Astrocyte (in vitro differentiated cells and primary cell): ENCODE results near the gene CARS2.

Experiments used
- CTCF ChIP-seq: IDR thresholded peaks from 2 replicates; pipeline ENCODE4 v1.5.1; 2011; ENCODE audit warnings: low read depth, mild to moderate bottlenecking, inconsistent platforms, low read length, moderate library complexity; ENCODE audit not compliant: insufficient read depth
- EZH2 ChIP-seq: IDR thresholded peaks from 2 replicates; pipeline ENCODE4 v1.6.1; 2012; ENCODE audit warnings: mild to moderate bottlenecking, low read length, inconsistent platforms; ENCODE audit not compliant: insufficient read depth

GRCh38 chr13:110690516-110690915 is 15.4 kb downstream of the CARS2 start:
- TF ChIP-seq CTCF = no peak
- no peak for TF ChIP-seq EZH2
